ENCODE measurements around the gene ZFHX3.

GRCh38 chr16:72858665-72859493 is 189.0 kb downstream of the ZFHX3 start:
- TF ChIP-seq CTCF (IDR thresholded peaks at IDR 0.05; ENCODE audit: low read depth, low read length, missing input control) (no peak), TAF1 (conservative IDR thresholded peaks at IDR 0.05) (no peak), EGR1 (IDR thresholded peaks at IDR 0.05; ENCODE audit: low read depth in 2 of 2) (no peak), ATF3 (IDR thresholded peaks at IDR 0.05) (no peak), SP1 (IDR thresholded peaks at IDR 0.05) (no peak), JUND (IDR thresholded peaks at IDR 0.05) (no peak), REST (IDR thresholded peaks at IDR 0.05) (no peak), RAD21 (IDR thresholded peaks at IDR 0.05) (no peak), MAX (IDR thresholded peaks at IDR 0.05) (no peak), YY1 (IDR thresholded peaks at IDR 0.05) (no peak), GABPA (IDR thresholded peaks at IDR 0.05 in 1 of 2, conservative IDR thresholded peaks at IDR 0.05 in 1 of 2) (no peak), HNF4A (conservative IDR thresholded peaks at IDR 0.05) (no peak)

All from liver (tissue), 3 donors.